Astrocyte of the cerebellum (primary cell): ENCODE measurements around the gene RGS6.

ENCODE experiments used
- DNase-seq: peaks from one replicate; pipeline ENCODE4 v3.0.0-alpha.2; 2011; ENCODE audit warnings: low read depth
- H3K4me3 ChIP-seq: 2 replicates; pipeline ENCODE4 v1.5.1; 2011; ENCODE audit warnings: mild to moderate bottlenecking, low read depth, low read length, moderate library complexity
- in situ Hi-C: cut with HindIII; loops from 2 replicates; pipeline ENCODE4 v1.10.0; 2017; ENCODE audit warnings: low sequenced_read_pairs
- TF ChIP-seq, protein P1 (sequence below): IDR thresholded peaks from 2 replicates; pipeline ENCODE4 v1.5.1; 2012; ENCODE audit warnings: low read length, low read depth, moderate library complexity, mild to moderate bottlenecking; ENCODE audit errors: missing control alignments

The RGS6 gene

DNA sequence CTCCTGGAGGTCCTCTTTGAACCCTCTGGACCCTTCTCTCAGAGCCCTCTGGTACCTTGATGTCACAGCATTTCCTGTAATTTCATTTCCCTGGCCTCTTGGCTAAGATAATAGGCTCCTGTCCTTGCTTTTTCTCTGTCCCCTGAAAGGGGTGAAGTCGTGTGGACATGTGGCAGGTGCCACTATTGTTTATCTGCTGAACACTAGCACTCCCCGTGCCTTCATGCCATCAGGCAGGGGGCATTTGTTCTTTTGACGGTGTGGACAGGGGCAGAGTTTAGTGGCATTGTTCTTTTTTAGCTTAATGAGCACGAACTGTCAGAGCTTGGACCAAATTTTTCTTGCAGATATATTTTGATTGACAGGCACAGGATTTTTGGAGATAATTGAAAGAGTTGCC lies 166.0 kb downstream of the RGS6 start:
- DNase-seq = no peak
- TF ChIP-seq, protein P1, sequence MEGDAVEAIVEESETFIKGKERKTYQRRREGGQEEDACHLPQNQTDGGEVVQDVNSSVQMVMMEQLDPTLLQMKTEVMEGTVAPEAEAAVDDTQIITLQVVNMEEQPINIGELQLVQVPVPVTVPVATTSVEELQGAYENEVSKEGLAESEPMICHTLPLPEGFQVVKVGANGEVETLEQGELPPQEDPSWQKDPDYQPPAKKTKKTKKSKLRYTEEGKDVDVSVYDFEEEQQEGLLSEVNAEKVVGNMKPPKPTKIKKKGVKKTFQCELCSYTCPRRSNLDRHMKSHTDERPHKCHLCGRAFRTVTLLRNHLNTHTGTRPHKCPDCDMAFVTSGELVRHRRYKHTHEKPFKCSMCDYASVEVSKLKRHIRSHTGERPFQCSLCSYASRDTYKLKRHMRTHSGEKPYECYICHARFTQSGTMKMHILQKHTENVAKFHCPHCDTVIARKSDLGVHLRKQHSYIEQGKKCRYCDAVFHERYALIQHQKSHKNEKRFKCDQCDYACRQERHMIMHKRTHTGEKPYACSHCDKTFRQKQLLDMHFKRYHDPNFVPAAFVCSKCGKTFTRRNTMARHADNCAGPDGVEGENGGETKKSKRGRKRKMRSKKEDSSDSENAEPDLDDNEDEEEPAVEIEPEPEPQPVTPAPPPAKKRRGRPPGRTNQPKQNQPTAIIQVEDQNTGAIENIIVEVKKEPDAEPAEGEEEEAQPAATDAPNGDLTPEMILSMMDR = no peak
- in situ Hi-C loops = no loop called here
- H3K4me3 ChIP-seq = no peak overlapping the region

- no peak for DNase-seq
- no peak overlapping the region for H3K4me3 ChIP-seq
- TF ChIP-seq, protein P1 = no peak
- in situ Hi-C loops = no loop called here
Measured at GRCh38 chr14:72099566-72099965, 167.3 kb downstream of the RGS6 start.

GRCh38 chr14:72104011-72104613 lies 171.9 kb downstream of the RGS6 start:
- H3K4me3 ChIP-seq = no peak overlapping the region
- in situ Hi-C loops = no loop called here
- DNase-seq = no peak
- TF ChIP-seq, protein P1 = peak; percentile 43

DNA sequence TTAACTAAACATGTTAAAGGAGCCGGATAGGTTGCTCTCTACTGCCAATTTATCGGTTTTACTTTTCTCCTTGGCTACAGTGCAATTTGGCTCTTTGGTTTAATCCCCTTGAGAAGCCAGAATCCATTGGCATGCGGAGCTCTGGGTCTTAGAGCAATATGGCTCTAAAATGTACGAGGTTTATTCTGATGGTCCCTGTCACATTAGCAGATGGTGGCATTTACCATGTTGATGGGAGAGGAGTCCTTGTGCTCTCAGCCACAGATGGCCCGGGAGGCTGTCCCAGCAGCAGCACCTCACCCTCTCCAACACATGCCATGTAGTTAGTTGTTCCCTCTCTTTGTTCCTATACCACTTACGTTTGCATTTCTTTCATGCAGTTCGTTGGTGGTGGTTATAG lies 179.7 kb downstream of the RGS6 start:
- no peak for DNase-seq
- TF ChIP-seq, protein P1 = no peak
- H3K4me3 ChIP-seq = no peak overlapping the region
- in situ Hi-C loops = no loop called here

DNA sequence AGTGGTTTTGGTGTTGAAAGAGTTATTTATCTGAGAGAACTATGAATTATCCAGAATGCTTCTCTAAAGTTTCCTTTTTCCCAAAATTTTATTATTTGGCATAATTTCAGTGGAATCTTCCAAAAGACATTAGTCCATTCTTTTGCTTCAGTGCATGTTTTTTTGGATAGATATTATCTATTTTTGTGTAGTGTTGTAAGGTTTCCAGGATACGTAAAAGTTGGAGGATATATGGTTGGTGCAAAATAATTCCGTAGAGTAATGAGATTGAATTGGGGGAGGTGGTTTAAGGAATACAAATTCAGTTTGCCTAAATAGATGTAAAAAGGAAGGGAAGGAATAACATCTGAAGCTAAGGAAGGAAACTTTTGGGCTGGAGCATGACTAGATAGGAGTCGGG lies 186.6 kb downstream of the RGS6 start:
- in situ Hi-C loops = no loop called here
- H3K4me3 ChIP-seq = no peak overlapping the region
- DNase-seq = no peak
- TF ChIP-seq, protein P1 = no peak

GRCh38 chr14:72120315-72120714 lies 188.1 kb downstream of the RGS6 start:
- H3K4me3 ChIP-seq = no peak overlapping the region
- TF ChIP-seq, protein P1 = no peak
- DNase-seq = no peak
- in situ Hi-C loops = no loop called here
